ENCODE results near the gene WDR53. TPM values are rescaled to one million over a fixed set of nuclear protein-coding genes. Genes with fewer than 3 reads are reported as not detected.

Gene WDR53
- total and polyA plus RNA-seq, 9 of the 15 experiments (the other 6 are each of a cell fraction or from before 2014, with no cell fraction given), result 13.0 to 34.5 (median 20.9) TPM

GRCh38 chr3:196514913-196515621 lies 53.3 kb downstream of the WDR53 start, which contains the start of gene SMCO1 (continued):
- TF ChIP-seq ZFP91 (CRISPR knock-in tag; IDR thresholded peaks at IDR 0.05) (no peak), SOX6 (IDR thresholded peaks at IDR 0.05) (peak; percentile 66; the same call in 1 of the 2 replicates), GTF2F1 (IDR thresholded peaks at IDR 0.05; ENCODE audit: low read depth, low read length) (no peak), TEAD2 (tag; IDR thresholded peaks at IDR 0.05) (no peak; the same call in 1 of the 2 replicates), RBM34 (IDR thresholded peaks at IDR 0.05; ENCODE audit: borderline replicate concordance, insufficient read depth, low read length) (no peak), ZNF583 (CRISPR knock-in tag; IDR thresholded peaks at IDR 0.05) (no peak), PML (IDR thresholded peaks at IDR 0.05; ENCODE audit: low read length) (peak; percentile 55; the same call in 1 of the 2 replicates), NFXL1 (CRISPR knock-in tag; IDR thresholded peaks at IDR 0.05) (no peak), AFF4 (CRISPR knock-in tag; IDR thresholded peaks at IDR 0.05) (no peak), MTA1 (IDR thresholded peaks at IDR 0.05; ENCODE audit: borderline replicate concordance) (no peak), MCM3 (IDR thresholded peaks at IDR 0.05) (no peak), GABPA (tag; conservative IDR thresholded peaks at IDR 0.05; ENCODE audit: low read depth) (no peak), ASH1L (IDR thresholded peaks at IDR 0.05; ENCODE audit: borderline replicate concordance, low read depth, partially characterized antibody) (no peak), DIDO1 (tag; IDR thresholded peaks at IDR 0.05; ENCODE audit: low read depth) (no peak), HDGF (IDR thresholded peaks at IDR 0.05) (no peak), TBP (optimal IDR thresholded peaks at IDR 0.05; ENCODE audit: low read depth, low read length) (no peak), RREB1 (CRISPR knock-in tag; IDR thresholded peaks at IDR 0.05) (no peak), ZNF764 (CRISPR knock-in tag; IDR thresholded peaks at IDR 0.05; ENCODE audit: low read depth) (no peak), TAF7 (tag; IDR thresholded peaks at IDR 0.05) (no peak)
